Activated naive CD4-positive, alpha-beta T cell treated with anti-CD3 and anti-CD28 coated beads, Interleukin-2, amount 50 U/mL, for 24 hours (primary cell): ENCODE data around the gene EPB41.

Experiments
- H3K27ac Mint-ChIP-seq: one replicate; pipeline ENCODE4 v1.8.0; 2021; ENCODE audit warnings: mild to moderate bottlenecking, mixed read lengths
- H3K27me3 Mint-ChIP-seq: one replicate; pipeline ENCODE4 v1.8.0; 2021; ENCODE audit warnings: mixed read lengths
- H3K36me3 Mint-ChIP-seq: one replicate; pipeline ENCODE4 v1.8.0; 2021; ENCODE audit warnings: mixed read lengths
- H3K4me1 Mint-ChIP-seq: one replicate; pipeline ENCODE4 v1.8.0; 2021; ENCODE audit warnings: mixed read lengths
- H3K4me3 Mint-ChIP-seq: one replicate; pipeline ENCODE4 v1.8.0; 2021; ENCODE audit warnings: mild to moderate bottlenecking, mixed read lengths
- H3K9me3 Mint-ChIP-seq: one replicate; pipeline ENCODE4 v1.8.0; 2021; ENCODE audit warnings: mixed read lengths

The EPB41 gene

GRCh38 chr1:29113413-29114117 is 199.2 kb downstream of the EPB41 start:
- Mint-ChIP-seq H3K27me3 (no peaks in the 10 kb centered on the region), H3K4me1 (no peaks in the 10 kb centered on the region), H3K27ac (peak overlapping the region; percentile 85), H3K36me3 (peaks cover 15% of the 10 kb centered on the region), H3K4me3 (no peak overlapping the region), H3K9me3 (no peaks in the 10 kb centered on the region)

GRCh38 chr1:29114654-29115053 is 200.3 kb downstream of the EPB41 start:
- Mint-ChIP-seq H3K4me1 (no peaks in the 10 kb centered on the region), H3K4me3 (no peak overlapping the region), H3K27me3 (no peaks in the 10 kb centered on the region), H3K36me3 (peaks cover 15% of the 10 kb centered on the region), H3K9me3 (no peaks in the 10 kb centered on the region), H3K27ac (no peak overlapping the region)

- no peak overlapping the region for H3K4me3 Mint-ChIP-seq
These were observed 203.0 kb downstream of the EPB41 start for GRCh38 chr1:29117381-29117780.

DNA sequence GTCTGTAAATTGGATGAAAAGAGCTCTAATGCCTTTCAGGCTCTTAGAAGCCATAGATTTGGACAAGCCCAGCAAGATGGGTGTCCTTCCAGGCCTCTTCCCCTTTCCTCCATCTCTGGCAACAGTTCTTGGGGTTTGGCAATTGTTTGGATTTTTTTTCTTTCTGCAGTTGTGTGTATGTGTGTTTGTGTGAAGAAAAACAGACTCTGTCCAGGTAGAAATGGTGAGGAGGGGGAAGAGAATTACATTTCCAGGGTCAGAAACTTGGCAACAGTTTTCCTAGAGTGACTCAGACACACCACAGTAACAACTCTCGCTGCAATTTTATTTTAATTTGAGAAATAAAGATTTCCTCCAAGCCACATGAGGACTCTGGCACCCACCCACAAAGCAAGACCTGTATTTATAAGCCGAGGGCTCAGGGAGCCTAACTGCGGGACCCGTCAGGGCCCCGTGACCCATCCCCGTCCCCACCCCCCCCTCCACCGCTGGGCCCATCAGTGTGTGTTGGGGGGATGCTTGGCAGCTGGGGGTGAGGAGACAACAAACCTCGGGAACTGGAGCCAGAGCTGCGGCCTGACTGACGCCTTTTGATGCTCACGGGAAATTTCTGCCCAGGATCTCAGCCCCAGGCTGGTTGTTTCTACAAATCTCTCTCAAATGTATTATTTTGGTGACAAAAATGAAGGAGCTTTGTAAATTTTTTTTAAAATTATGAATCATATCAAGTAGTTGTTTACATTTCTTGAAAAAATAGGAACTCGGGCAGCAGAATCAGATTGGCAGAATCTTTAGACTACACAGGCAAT is 205.0 kb downstream of the EPB41 start:
- no peaks in the 10 kb centered on the region for H3K9me3 Mint-ChIP-seq
- no peaks in the 10 kb centered on the region for H3K4me1 Mint-ChIP-seq
- peaks cover 2% of the 10 kb centered on the region for H3K27me3 Mint-ChIP-seq
- H3K27ac Mint-ChIP-seq = peak overlapping the region; percentile 19
- H3K36me3 Mint-ChIP-seq = peaks cover 9% of the 10 kb centered on the region
- H3K4me3 Mint-ChIP-seq = no peak overlapping the region

More at GRCh38 chr1:29117381-29117780, 203.0 kb downstream of the EPB41 start:
- H3K36me3 Mint-ChIP-seq = peaks cover 12% of the 10 kb centered on the region
- H3K27ac Mint-ChIP-seq = peak overlapping the region; percentile 30
- H3K4me1 Mint-ChIP-seq = no peaks in the 10 kb centered on the region
- no peaks in the 10 kb centered on the region for H3K27me3 Mint-ChIP-seq
- H3K9me3 Mint-ChIP-seq = no peaks in the 10 kb centered on the region

DNA sequence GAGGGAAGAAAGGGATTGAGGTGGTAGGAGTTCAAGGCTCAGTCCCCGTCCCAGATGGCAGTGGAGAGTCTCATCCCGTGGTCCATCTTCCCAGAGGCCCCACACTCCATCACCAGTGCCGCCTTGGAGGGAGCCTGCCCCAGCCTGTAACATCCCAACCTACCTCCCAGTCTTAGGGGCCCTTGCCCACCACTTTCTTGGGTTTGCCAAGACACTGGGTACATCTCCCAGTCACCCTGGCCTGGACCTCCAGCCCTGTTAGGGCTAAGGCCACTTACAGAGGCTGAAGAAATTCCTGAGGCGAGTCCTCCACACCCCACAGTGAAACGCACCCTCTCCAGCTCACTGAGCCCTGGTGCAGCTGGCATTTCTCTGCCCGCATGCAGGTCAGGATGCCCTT is 206.0 kb downstream of the EPB41 start:
- Mint-ChIP-seq H3K27ac (no peak overlapping the region), H3K4me1 (no peaks in the 10 kb centered on the region), H3K9me3 (no peaks in the 10 kb centered on the region), H3K4me3 (peak overlapping the region; percentile 51), H3K36me3 (peaks cover 7% of the 10 kb centered on the region), H3K27me3 (peaks cover 2% of the 10 kb centered on the region)

DNA sequence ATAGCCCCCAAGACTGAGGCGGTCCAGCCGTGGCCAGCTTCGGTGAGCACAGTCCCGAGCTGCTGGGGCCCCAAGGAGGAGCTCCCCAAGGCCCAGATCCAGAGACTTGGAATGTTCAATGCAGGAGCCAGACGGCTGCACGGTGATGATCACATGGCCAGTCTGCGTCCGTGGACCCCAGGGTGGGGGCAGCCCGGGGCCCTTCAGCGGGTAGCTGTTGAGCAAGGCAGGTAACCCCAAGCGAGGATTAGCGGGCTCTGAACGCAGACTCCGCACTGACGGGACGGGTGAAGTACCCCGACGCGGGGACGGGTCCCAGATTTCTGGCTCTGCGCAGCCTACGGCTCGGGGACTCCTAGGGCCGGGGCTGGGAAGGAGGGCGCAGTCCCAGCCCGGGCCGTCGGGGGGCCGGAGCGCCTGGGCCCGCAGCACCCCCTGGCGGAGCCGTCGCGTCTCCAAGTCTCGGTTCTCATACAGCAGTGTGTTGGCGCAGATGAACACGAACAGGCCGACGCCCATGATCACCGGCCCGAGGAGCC is 206.6 kb downstream of the EPB41 start:
- Mint-ChIP-seq H3K4me1 (no peaks in the 10 kb centered on the region), H3K27ac (no peak overlapping the region), H3K4me3 (no peak overlapping the region), H3K36me3 (peaks cover 9% of the 10 kb centered on the region), H3K9me3 (no peaks in the 10 kb centered on the region), H3K27me3 (peaks cover 9% of the 10 kb centered on the region)

- Mint-ChIP-seq H3K27me3 (peaks cover 10% of the 10 kb centered on the region), H3K4me1 (no peaks in the 10 kb centered on the region), H3K4me3 (no peak overlapping the region), H3K36me3 (peaks cover 7% of the 10 kb centered on the region), H3K27ac (no peak overlapping the region), H3K9me3 (no peaks in the 10 kb centered on the region)
These were observed 207.2 kb downstream of the EPB41 start for GRCh38 chr1:29121516-29121935.

- no peaks in the 10 kb centered on the region for H3K9me3 Mint-ChIP-seq
- H3K4me1 Mint-ChIP-seq = no peaks in the 10 kb centered on the region
- H3K27me3 Mint-ChIP-seq = peaks cover 10% of the 10 kb centered on the region
- peaks cover 5% of the 10 kb centered on the region for H3K36me3 Mint-ChIP-seq
- peak overlapping the region; percentile 55 for H3K4me3 Mint-ChIP-seq
- H3K27ac Mint-ChIP-seq = no peak overlapping the region
These were observed 207.7 kb downstream of the EPB41 start for GRCh38 chr1:29121936-29122681.

DNA sequence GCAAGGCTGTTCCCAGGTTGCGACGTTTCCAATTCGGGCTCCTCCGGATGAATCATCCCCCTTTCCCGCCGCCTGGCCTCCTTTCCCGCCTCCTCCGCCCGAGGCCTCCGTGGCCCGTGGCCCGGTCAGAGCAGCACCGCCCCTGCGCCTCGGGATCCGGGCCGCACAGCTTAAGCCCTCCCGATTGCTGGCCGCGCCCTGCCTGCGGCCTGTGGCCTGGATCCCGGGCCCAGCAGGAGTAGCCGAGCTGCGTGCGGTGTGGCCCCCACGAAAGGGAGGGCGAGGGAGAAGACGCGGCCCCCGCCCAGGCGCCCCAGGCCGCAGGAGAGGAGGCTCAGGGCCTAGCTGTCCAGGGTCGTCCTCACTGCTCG is 208.3 kb downstream of the EPB41 start:
- no peaks in the 10 kb centered on the region for H3K4me1 Mint-ChIP-seq
- peaks cover 1% of the 10 kb centered on the region for H3K36me3 Mint-ChIP-seq
- no peak overlapping the region for H3K27ac Mint-ChIP-seq
- H3K9me3 Mint-ChIP-seq = no peaks in the 10 kb centered on the region
- H3K27me3 Mint-ChIP-seq = peaks cover 10% of the 10 kb centered on the region
- H3K4me3 Mint-ChIP-seq = peak overlapping the region; percentile 77

DNA sequence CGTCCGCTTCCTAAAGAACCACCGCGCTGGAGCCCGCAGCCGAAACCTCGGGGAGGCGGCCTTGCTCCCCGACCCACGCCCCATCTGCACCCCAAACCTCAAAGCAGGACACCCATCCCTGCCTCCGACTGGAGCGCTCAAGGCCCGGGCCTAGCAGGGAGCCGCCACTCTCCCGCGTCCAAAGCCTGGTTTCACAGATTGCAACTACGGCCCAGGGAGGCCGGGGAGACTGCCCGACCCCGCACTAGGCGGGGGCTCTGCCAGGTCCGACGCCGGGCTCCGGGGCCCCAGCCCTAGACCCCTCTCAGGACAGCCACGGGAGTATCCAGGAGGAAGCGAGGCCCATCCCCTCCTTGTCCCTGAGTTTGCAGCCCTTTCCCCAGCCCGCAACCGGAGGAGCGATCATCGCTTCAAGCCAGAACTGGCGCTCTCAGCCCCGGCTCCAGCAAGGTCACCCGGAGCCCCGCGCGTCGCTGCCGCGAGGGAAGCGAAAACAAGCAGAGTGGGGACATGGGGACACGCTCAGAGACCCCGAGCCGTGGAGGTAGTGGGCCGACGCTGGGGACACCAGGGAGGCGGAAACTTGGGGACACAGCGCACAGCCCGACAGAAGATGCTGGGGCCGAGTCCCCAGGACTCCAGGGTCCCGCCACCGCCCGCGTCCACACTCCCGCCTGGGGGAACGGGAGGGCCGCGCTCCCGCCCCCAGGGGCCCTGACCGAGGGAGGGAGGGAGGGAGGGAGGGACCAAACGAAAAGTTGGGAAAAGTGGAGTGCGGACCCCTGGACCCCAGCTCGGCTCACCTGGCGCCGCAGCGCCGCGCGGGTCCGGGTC is 208.9 kb downstream of the EPB41 start:
- peak overlapping the region; percentile 12 for H3K27ac Mint-ChIP-seq
- H3K9me3 Mint-ChIP-seq = no peaks in the 10 kb centered on the region
- peaks cover 10% of the 10 kb centered on the region for H3K27me3 Mint-ChIP-seq
- peak overlapping the region; percentile 77 for H3K4me3 Mint-ChIP-seq
- peaks cover 1% of the 10 kb centered on the region for H3K36me3 Mint-ChIP-seq
- no peaks in the 10 kb centered on the region for H3K4me1 Mint-ChIP-seq

DNA sequence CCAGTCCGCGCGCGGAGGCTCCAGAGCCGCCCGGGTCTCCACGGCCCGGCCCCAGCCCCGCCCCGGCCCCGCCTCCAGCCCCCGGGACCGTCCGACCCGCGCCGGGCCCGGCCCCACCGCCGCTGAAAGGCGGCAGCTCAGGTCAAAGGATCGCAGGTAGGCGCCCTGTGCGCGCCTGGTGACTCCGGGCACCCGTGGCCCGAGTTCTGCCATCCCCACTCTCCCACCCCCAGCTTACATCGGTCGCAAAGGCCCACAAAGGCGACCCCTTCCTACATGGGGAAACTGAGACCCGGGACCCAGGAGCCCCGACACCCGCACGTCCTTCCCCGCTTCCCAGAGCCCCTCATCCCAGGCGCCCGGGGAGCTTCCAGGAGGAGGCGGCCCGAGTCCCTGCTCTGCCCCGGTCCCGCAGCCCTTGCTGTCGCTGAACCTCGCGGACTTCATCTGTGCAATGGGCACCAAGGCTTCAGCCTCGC is 209.6 kb downstream of the EPB41 start, which contains the start of gene TMEM200B:
Gene TMEM200B (minus strand): TSS at position 17 of the 479 bp plus-strand sequence. CDS start 2,075 bp downstream, outside the sequence.
- Mint-ChIP-seq H3K4me1 (no peaks in the 10 kb centered on the region), H3K27ac (peak within 1 kb of the TSS; percentile 12), H3K4me3 (peak within 1 kb of the TSS; percentile 79), H3K9me3 (no peaks in the 10 kb centered on the region), H3K27me3 (peaks cover 10% of the 10 kb centered on the region), H3K36me3 (peaks cover 1% of the 10 kb centered on the region)

DNA sequence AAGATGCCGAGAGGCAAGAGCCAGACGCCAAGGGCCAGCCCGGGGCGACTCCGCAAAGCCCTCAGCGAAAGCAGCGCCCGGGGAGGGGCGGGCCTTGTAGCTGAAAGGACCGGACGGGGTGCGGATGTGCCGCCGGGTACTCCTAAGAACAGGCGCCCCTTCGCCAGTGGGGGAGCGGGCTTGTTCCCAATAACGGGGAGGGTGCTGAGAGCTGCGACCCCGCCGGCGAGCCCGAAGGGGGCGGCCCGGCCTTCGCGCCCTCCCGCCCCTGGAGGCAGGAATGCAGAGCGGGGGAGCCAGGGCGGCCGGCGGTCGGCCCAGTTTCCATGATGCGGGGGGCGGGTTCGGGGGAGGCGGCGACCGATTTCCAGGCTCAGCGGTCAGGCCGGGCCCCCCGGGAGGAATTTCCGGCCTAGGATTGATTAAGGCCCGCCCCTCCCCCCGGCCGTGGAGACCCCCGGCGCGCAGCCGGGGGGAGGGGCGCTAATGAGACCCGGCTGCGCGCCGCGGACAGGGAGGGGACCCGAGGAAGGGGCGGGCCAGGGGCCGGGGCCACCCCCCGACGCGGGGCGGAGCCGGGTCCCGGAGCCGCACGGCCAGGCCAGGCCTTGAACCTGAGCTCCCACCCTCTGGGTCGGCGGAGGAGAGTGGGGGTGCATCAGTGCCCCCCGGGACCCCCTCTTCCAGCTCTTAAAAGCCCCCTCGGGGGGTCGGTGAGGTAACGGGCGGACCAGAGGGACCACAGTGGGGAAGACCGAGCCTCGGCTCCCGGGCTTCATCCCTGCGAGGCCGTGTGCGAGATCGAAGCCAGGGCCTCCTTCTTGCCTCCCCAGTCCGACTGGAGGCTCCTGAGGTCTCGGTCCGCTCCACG is 210.2 kb downstream of the EPB41 start:
- H3K36me3 Mint-ChIP-seq = peaks cover 1% of the 10 kb centered on the region

DNA sequence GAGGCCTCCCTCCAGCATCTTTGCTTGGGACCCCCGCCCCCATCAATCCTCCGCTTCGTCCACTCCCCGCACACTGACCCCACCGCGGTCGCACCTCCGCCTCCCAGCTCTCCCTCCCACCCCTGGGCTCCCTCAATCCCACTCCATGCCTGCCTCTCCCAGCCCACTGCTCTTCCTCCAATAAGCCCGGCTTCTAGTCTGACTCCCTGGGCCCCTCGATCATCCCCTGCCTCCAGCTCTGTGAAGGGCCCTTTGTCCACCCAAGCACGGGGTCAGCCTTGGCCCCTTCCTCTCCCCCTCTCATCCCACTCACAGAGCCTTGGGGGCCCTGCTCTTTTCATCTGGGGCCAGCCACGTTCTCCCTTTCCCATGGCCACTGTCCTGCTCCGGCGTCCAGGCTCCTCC is 210.9 kb downstream of the EPB41 start:
- H3K27me3 Mint-ChIP-seq = peaks cover 10% of the 10 kb centered on the region
- H3K9me3 Mint-ChIP-seq = no peaks in the 10 kb centered on the region
- peak overlapping the region; percentile 86 for H3K4me3 Mint-ChIP-seq
- peaks cover 1% of the 10 kb centered on the region for H3K36me3 Mint-ChIP-seq
- no peaks in the 10 kb centered on the region for H3K4me1 Mint-ChIP-seq
- H3K27ac Mint-ChIP-seq = no peak overlapping the region

More for the DNA sequence above, 210.2 kb downstream of the EPB41 start:
- H3K4me3 Mint-ChIP-seq = peak overlapping the region; percentile 86
- H3K9me3 Mint-ChIP-seq = no peaks in the 10 kb centered on the region
- peaks cover 10% of the 10 kb centered on the region for H3K27me3 Mint-ChIP-seq
- no peak overlapping the region for H3K27ac Mint-ChIP-seq
- no peaks in the 10 kb centered on the region for H3K4me1 Mint-ChIP-seq

DNA sequence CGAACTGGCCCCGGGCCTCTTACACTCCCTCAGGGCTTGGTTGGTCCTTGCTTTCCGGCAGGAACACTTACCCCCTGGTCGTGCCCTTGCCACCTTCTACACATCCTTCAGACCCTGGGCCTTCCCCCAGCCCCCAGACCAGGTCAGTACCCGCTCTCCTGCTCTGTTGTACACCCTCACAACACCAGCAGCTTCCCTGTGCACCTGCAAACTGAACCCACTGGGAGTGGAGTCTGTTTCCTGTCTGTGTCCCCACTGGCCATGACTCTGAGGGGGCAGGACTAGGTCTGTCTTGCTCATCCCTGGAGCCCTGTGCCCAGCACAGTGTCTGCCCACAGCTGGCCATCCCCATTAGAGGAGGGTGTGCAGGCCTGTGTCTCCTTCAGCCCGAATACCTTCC is 211.4 kb downstream of the EPB41 start:
- peaks cover 10% of the 10 kb centered on the region for H3K27me3 Mint-ChIP-seq
- no peaks in the 10 kb centered on the region for H3K9me3 Mint-ChIP-seq
- peak overlapping the region; percentile 68 for H3K27ac Mint-ChIP-seq
- no peaks in the 10 kb centered on the region for H3K4me1 Mint-ChIP-seq
- H3K36me3 Mint-ChIP-seq = peaks cover 1% of the 10 kb centered on the region
- H3K4me3 Mint-ChIP-seq = peak overlapping the region; percentile 86
